Liver (tissue), 9 donors: ENCODE results near the gene MYBPC3. TPM values are rescaled to one million over a fixed set of nuclear protein-coding genes. Genes with fewer than 3 reads are reported as not detected.
A peak's percentile ranks its signal among the peaks of the same experiment; 100 is the strongest.

Source experiments
- DNase-seq: peaks from one replicate; pipeline ENCODE4 v3.0.0-alpha.2; 2017; ENCODE audit warnings: low spot score
- H3K27ac ChIP-seq, 2 donors: one replicate each; pipeline ENCODE4 v1.7.0; 2013; ENCODE audit warnings: inconsistent platforms in 2 of 2, low read length in 2 of 2, control low read depth in 1 of 2, low read depth in 1 of 2, mild to moderate bottlenecking in 1 of 2
- H3K27me3 ChIP-seq, 4 donors: one replicate each; pipeline versions ENCODE4 v1.6.1 to v1.7.0; 2013; ENCODE audit warnings: low read length in 3 of 4, inconsistent platforms in 1 of 4, mild to moderate bottlenecking in 1 of 4, moderate library complexity in 1 of 4; ENCODE audit not compliant: control insufficient read depth in 4 of 4, insufficient read depth in 4 of 4
- H3K36me3 ChIP-seq, 4 donors: one replicate each; pipeline versions ENCODE4 v1.6.1 to v1.7.0; 2013; ENCODE audit warnings: low read length in 3 of 4, mild to moderate bottlenecking in 3 of 4, low read depth in 1 of 4, moderate library complexity in 1 of 4; ENCODE audit not compliant: control insufficient read depth in 4 of 4, insufficient read depth in 3 of 4
- H3K4me1 ChIP-seq, 4 donors: one replicate each; pipeline versions ENCODE4 v1.6.1 to v1.7.0; 2013; ENCODE audit warnings: low read length in 3 of 4, mild to moderate bottlenecking in 3 of 4, moderate library complexity in 1 of 4; ENCODE audit not compliant: control insufficient read depth in 4 of 4, insufficient read depth in 4 of 4
- H3K4me3 ChIP-seq, 3 donors: one replicate each; pipeline versions ENCODE4 v1.6.1 to v1.7.0; 2013; ENCODE audit warnings: low read length in 3 of 3, control low read depth in 1 of 3, low read depth in 1 of 3, mild to moderate bottlenecking in 1 of 3
- H3K9ac ChIP-seq, 2 donors: one replicate each; pipeline ENCODE4 v1.7.0; 2013; ENCODE audit warnings: low read length in 2 of 2, mild to moderate bottlenecking in 2 of 2, moderate library complexity in 2 of 2, control low read depth in 1 of 2, low read depth in 1 of 2
- H3K9me3 ChIP-seq, 4 donors: one replicate each; pipeline versions ENCODE4 v1.6.1 to v1.7.0; 2013; ENCODE audit warnings: low read length in 3 of 4; ENCODE audit not compliant: control insufficient read depth in 4 of 4
- EGR1 ChIP-seq, 2 donors: IDR thresholded peaks; 2 replicates each; pipeline ENCODE4 v1.6.1; 2016 to 2018; ENCODE audit warnings: antibody characterized with exemption in 2 of 2, low read depth in 2 of 2
- FOXA1 ChIP-seq: IDR thresholded peaks from 2 replicates; pipeline ENCODE4 v1.6.1; 2016; ENCODE audit warnings: antibody characterized with exemption
- GABPA ChIP-seq, 2 donors: IDR thresholded peaks in 1 of 2; conservative IDR thresholded peaks in 1 of 2; 2 replicates each; pipeline ENCODE4 v1.6.1; 2016; ENCODE audit warnings: antibody characterized with exemption in 2 of 2, mild to moderate bottlenecking in 1 of 2, moderate library complexity in 1 of 2
- HNF4A ChIP-seq, 2 donors: conservative IDR thresholded peaks; 2 replicates each; pipeline ENCODE4 v1.6.1; 2016; ENCODE audit warnings: antibody characterized with exemption in 2 of 2, mild to moderate bottlenecking in 2 of 2
- HNF4G ChIP-seq: IDR thresholded peaks from 2 replicates; pipeline ENCODE4 v1.6.1; 2016; ENCODE audit warnings: antibody characterized with exemption
- NR2F2 ChIP-seq: IDR thresholded peaks from 2 replicates; pipeline ENCODE4 v1.6.1; 2016; ENCODE audit warnings: antibody characterized with exemption
- SP1 ChIP-seq: IDR thresholded peaks from 2 replicates; pipeline ENCODE4 v1.6.1; 2018; ENCODE audit warnings: antibody characterized with exemption, mild to moderate bottlenecking
- TAF1 ChIP-seq: conservative IDR thresholded peaks from 2 replicates; pipeline ENCODE4 v1.6.1; 2016; ENCODE audit warnings: antibody characterized with exemption, mild to moderate bottlenecking
- YY1 ChIP-seq: IDR thresholded peaks from 2 replicates; pipeline ENCODE4 v1.6.1; 2016; ENCODE audit warnings: antibody characterized with exemption, mild to moderate bottlenecking
- WGBS: extraction: QIAGEN DNeasy Blood & Tissue Kit; methylation state at CpG from one replicate; pipeline ENCODE4 v1.1.7; 2013; 5-methylcytosine and 5-hydroxymethylcytosine counted together
- polyA plus RNA-seq, 2 donors: library from polyadenylated mRNA; stranded (reverse) in 1 of 2; unstranded in 1 of 2; fragments of 200-250 nt in 1 of 2; fragments of >200 nt in 1 of 2; fragmentation: Nextera tagmentation in 1 of 2; extraction: Ambion mirVana in 1 of 2; gene quantifications; one replicate each; pipeline versions ENCODE4 v1.2.1 to v1.2.3, GENCODE V29; 2013 to 2015
- total RNA-seq, 2 donors: library from RNA; depleted of rRNA; stranded (reverse); fragments of >200 nt; gene quantifications; one replicate each; pipeline ENCODE4 v1.2.3, GENCODE V29; 2014
- TF ChIP-seq, protein P1 (sequence below): IDR thresholded peaks from 2 replicates; pipeline ENCODE4 v1.6.1; 2016; ENCODE audit warnings: antibody characterized with exemption, mild to moderate bottlenecking
- TF ChIP-seq, protein P2 (sequence below): IDR thresholded peaks from 2 replicates; pipeline ENCODE4 v1.6.1; 2016; ENCODE audit warnings: antibody characterized with exemption
- TF ChIP-seq, protein P3 (sequence below): IDR thresholded peaks from 2 replicates; pipeline ENCODE4 v1.6.1; 2016; ENCODE audit warnings: antibody characterized with exemption
- donor health status: healthy.
- donor health status: healthy.
- donor health status: healthy.
- donor health status: healthy.
- donor health status: healthy.

The MYBPC3 gene
- total and polyA plus RNA-seq, 4 donors, result 0.01 to 0.25 TPM; not detected in 2

DNA sequence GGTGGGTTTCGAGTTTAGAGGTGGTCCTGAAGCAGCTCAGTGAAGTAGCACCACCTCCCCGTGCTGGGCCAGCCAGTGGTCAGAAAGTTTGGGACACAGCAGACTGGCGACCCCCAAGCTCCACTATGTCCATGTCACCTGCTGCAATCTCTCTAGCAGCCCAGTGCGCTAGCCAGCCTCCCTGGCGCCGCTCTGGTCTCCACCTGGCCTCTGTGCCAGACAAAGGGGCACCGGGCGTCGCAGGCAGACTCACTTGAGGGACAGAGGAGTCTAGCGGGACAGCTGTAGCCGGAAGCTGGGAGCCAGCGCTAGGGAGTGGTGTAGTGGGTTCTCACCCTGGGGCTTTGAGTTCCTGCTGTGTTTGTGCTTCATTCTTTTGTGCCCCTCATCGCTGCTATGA is 25.5 kb downstream of the MYBPC3 start:
- H3K27me3 ChIP-seq, result no peaks in the 10 kb centered on the region
- peaks cover 16 to 51% (median 22%) of the 10 kb centered on the region in 4 donors for H3K36me3 ChIP-seq
- peak; percentile 27 for DNase-seq
- no peak overlapping the region for H3K27ac ChIP-seq
- H3K9me3 ChIP-seq, result no peaks in the 10 kb centered on the region
- WGBS, result 96% methylated on average over 13 of the region's 13 CpGs
- TF ChIP-seq FOXA1 (no peak), HNF4A (conservative IDR thresholded peaks at IDR 0.05) (no peak), YY1 (no peak), GABPA (IDR thresholded peaks at IDR 0.05 in 1 of 2, conservative IDR thresholded peaks at IDR 0.05 in 1 of 2) (no peak), HNF4G (no peak), TAF1 (no peak)
- TF ChIP-seq, protein P1, sequence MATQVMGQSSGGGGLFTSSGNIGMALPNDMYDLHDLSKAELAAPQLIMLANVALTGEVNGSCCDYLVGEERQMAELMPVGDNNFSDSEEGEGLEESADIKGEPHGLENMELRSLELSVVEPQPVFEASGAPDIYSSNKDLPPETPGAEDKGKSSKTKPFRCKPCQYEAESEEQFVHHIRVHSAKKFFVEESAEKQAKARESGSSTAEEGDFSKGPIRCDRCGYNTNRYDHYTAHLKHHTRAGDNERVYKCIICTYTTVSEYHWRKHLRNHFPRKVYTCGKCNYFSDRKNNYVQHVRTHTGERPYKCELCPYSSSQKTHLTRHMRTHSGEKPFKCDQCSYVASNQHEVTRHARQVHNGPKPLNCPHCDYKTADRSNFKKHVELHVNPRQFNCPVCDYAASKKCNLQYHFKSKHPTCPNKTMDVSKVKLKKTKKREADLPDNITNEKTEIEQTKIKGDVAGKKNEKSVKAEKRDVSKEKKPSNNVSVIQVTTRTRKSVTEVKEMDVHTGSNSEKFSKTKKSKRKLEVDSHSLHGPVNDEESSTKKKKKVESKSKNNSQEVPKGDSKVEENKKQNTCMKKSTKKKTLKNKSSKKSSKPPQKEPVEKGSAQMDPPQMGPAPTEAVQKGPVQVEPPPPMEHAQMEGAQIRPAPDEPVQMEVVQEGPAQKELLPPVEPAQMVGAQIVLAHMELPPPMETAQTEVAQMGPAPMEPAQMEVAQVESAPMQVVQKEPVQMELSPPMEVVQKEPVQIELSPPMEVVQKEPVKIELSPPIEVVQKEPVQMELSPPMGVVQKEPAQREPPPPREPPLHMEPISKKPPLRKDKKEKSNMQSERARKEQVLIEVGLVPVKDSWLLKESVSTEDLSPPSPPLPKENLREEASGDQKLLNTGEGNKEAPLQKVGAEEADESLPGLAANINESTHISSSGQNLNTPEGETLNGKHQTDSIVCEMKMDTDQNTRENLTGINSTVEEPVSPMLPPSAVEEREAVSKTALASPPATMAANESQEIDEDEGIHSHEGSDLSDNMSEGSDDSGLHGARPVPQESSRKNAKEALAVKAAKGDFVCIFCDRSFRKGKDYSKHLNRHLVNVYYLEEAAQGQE, result no peak
- TF ChIP-seq, protein P2, sequence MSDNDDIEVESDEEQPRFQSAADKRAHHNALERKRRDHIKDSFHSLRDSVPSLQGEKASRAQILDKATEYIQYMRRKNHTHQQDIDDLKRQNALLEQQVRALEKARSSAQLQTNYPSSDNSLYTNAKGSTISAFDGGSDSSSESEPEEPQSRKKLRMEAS, result no peak
- no peak overlapping the region for H3K4me3 ChIP-seq
- H3K4me1 ChIP-seq, result no peaks in the 10 kb centered on the region
- no peak overlapping the region for H3K9ac ChIP-seq

DNA sequence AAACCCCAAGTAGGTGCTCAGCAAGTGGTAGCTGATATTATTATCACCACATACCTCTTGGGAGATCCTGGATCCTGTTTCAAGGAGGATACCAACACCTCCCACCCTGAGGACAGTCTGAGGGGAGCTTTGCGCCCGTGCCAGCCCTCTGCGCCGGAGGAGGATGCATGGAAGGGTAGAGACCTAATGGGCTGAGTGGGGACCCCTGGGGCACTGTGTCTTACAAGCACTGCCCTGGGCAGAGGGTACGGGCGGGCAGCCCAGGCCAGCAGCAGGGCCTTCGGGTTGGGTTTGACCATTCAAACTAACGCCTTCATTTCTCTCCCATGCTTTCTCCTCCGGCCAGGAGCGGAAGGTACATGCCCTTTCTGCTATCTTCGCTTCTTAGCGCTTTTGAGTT is 26.3 kb downstream of the MYBPC3 start:
- TF ChIP-seq HNF4A (conservative IDR thresholded peaks at IDR 0.05) (no peak), TAF1 (no peak), GABPA (IDR thresholded peaks at IDR 0.05 in 1 of 2, conservative IDR thresholded peaks at IDR 0.05 in 1 of 2) (no peak), EGR1 (IDR thresholded peaks at IDR 0.05; ENCODE audit: low read depth in 2 of 2) (no peak), NR2F2 (no peak), SP1 (no peak)
- TF ChIP-seq, protein P1, result no peak
- TF ChIP-seq, protein P2, result no peak
- TF ChIP-seq, protein P3, sequence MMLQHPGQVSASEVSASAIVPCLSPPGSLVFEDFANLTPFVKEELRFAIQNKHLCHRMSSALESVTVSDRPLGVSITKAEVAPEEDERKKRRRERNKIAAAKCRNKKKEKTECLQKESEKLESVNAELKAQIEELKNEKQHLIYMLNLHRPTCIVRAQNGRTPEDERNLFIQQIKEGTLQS, result no peak
- no peaks in the 10 kb centered on the region for H3K4me1 ChIP-seq
- no peak overlapping the region for H3K4me3 ChIP-seq
- no peak overlapping the region for H3K27ac ChIP-seq
- peaks cover 16 to 58% (median 27%) of the 10 kb centered on the region in 4 donors for H3K36me3 ChIP-seq
- DNase-seq, result no peak
- no peaks in the 10 kb centered on the region for H3K27me3 ChIP-seq
- no peaks in the 10 kb centered on the region for H3K9me3 ChIP-seq
- no peak overlapping the region for H3K9ac ChIP-seq
- 97% methylated on average over 12 of the region's 12 CpGs for WGBS
